HG03135 (cell line): ENCODE data around the gene ACAA2.

Experiments used
- ATAC-seq: cut with Tn5 transposase; IDR thresholded peaks from one replicate; pipeline ENCODE4 v1.9.1; 2021; ENCODE audit warnings: mild to moderate bottlenecking, moderate library complexity; ENCODE audit not compliant: unreplicated experiment

The ACAA2 gene

DNA sequence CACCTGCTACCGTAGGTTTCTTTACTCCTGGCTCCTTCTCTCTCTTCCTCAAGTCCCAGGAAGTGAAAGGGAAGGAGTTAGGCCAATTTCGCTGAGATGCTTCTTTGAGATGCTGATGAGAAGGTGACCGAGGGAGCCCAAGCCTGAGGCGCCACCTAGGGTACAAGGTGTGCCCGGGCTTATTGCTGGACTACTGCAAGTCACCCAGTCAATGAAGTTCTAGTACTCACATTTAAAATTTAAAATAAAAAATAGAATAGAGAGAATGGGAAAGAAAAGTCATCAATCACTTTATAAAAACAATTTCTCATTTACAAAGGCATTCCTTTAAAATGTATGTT lies 45.3 kb downstream of the ACAA2 start:
- ATAC-seq, result no peak

GRCh38 chr18:49767111-49768050 lies 46.0 kb downstream of the ACAA2 start:
- no peak for ATAC-seq

- ATAC-seq, result no peak
These were observed 46.7 kb downstream of the ACAA2 start for GRCh38 chr18:49766646-49767045.

DNA sequence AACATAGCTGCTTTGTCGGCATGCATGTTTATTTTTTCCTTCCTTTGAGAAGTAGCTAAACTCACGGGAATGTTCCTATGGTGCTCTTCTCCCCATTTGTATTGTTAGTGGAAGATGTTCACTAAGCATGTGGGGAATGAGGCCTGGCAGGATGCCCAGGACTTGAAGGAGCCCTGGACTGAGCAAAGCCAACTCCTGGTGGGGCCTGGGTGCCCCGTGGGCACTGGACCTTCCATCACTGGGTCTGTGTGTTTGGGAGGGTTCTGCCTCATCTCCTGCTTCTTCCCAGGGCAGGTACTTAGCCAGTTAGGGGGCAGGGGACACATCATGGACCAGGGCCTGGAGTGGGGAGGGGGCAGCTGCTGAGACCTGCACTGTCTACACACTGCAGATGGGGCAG lies 49.3 kb downstream of the ACAA2 start:
- no peak for ATAC-seq

- ATAC-seq, result no peak
These were observed 49.7 kb downstream of the ACAA2 start for GRCh38 chr18:49763590-49763989.

- ATAC-seq, result no peak
These were observed 50.9 kb downstream of the ACAA2 start for GRCh38 chr18:49762191-49763077.

GRCh38 chr18:49761771-49762170 lies 51.6 kb downstream of the ACAA2 start:
- no peak for ATAC-seq

DNA sequence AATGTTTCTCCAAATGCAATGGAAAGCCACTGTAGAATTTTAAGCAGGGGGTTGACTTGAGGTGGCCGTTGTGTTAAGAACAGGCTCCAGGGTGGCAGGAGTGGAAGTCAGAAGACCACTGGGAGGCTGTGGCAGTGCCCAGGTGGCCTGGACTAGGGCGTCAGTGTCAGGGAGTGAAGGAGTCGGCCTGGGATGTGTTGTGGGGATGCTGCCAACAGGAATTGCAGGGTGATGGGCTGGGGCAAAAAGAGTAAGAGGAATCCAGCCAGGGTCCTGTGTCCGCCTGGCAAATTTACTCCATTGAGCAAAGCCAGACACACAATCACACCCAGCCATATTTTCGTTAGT lies 55.1 kb downstream of the ACAA2 start:
- ATAC-seq, result no peak

- no peak for ATAC-seq
These were observed 55.6 kb downstream of the ACAA2 start for GRCh38 chr18:49757513-49758262.

DNA sequence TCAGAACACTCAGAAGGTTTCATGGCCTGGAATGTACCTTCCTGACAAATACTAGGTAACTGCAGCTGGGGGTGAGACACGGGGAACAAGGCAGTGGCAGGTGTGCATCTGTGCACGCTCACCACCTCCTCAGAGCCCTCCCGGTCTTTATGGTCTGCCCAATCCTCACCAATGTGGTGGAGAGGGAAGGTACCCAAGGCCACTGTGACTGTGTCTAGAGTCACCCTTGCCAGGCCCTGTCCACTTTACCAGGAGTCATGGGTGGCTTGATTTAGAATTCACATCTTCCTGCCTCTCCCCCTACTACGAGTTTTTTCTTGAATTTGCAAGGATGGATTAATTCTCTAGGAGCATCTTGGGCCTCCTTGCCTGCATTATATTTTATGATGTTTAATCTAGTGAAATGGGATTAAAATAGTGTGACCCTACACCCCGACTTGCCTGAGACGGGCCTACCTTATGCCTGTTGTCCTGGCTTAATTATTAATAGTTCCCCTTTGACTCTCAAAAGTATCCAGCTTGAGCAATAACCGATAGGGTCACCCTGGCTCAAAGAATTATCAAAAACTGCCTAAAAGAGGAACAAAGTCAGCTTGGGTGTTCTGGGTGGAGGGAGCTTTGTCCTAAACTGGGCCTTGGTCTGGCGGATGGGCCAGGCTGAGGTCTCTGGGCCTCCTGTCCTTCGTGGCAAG lies 56.5 kb downstream of the ACAA2 start:
- ATAC-seq, result no peak

DNA sequence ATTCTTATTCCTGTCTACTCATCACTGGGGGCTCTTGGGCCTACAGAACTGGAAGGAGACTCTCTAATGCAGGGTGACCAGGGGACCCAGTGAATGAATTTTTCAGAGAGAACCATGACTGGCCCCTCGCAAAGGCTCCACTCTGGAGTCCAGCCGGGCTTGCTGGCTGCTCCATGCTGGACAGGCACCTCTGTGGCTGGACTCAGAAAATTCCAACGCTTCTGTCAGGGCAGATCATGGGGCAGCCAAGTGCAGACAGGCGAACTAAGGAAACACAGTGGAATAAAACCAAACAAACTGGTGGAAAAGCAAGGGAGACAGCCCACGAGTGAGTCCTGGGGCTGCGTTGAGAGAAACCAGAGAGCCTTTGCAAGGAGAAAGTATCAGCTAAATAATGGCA lies 57.2 kb downstream of the ACAA2 start:
- ATAC-seq, result no peak

GRCh38 chr18:49755489-49755888 lies 57.8 kb downstream of the ACAA2 start:
- ATAC-seq, result no peak

GRCh38 chr18:49754866-49755265 lies 58.5 kb downstream of the ACAA2 start:
- ATAC-seq, result no peak

- ATAC-seq, result no peak
These were observed 59.7 kb downstream of the ACAA2 start for GRCh38 chr18:49753643-49754042.

DNA sequence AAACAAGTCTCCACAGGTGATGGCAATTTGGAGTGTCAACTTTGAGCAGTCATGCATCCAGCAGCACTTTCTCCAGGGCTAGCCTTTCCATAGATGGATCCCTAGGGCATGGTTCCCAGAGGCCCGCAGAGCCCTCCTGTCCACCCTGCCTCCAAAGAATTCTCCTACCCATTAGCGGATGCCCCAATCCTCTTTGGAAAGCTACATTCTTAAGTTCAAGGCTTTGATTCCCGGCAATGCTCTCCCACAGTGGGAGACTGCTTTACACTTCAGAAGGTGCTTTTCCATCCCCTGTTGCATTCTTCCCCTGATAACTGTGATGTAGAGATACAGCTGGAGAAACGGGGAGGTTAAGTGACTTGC lies 61.3 kb downstream of the ACAA2 start:
- ATAC-seq, result no peak

GRCh38 chr18:49751427-49752094 lies 61.8 kb downstream of the ACAA2 start:
- ATAC-seq, result no peak

GRCh38 chr18:49749563-49749962 lies 63.8 kb downstream of the ACAA2 start:
- ATAC-seq, result no peak

- no peak for ATAC-seq
These were observed 65.5 kb downstream of the ACAA2 start for GRCh38 chr18:49747876-49748275.

- no peak for ATAC-seq
These were observed 68.0 kb downstream of the ACAA2 start for GRCh38 chr18:49745045-49746014.
